Activated B cell treated with CpG ODN at 0.5 μM for 24 hours (primary cell): ENCODE results near the gene AFF4. TPM values are rescaled to one million over a fixed set of nuclear protein-coding genes. Genes with fewer than 3 reads are reported as not detected.
"Not testable (repeated sequence)": the region's sequence is repeated elsewhere in the genome, so short reads cannot be mapped to it uniquely, and the experiment has no call there.

Experiments
- ATAC-seq: fragments of 200-7000 bp; cut with Tn5 transposase; one replicate; pipeline ENCODE4 v1.10.0; 2021; ENCODE audit warnings: low read depth, mild to moderate bottlenecking, moderate library complexity
- CTCF ChIA-PET: fragments of 350-600 bp; sonication (Branson Sonifier 250); formaldehyde crosslinking; loops from one replicate; lab custom pipeline; 2021; ENCODE audit warnings: antibody characterized with exemption; lab: Charles Lee
- POLR2A ChIA-PET: fragments of 350-600 bp; sonication (Branson Sonifier 250); formaldehyde crosslinking; loops from one replicate; lab custom pipeline; 2021; ENCODE audit warnings: antibody characterized with exemption; lab: Charles Lee
- DNase-seq: peaks from one replicate; pipeline ENCODE4 v3.0.0; 2022
- H3K27ac Mint-ChIP-seq: one replicate; pipeline ENCODE4 v1.8.0; 2020; ENCODE audit warnings: mixed read lengths
- H3K27me3 Mint-ChIP-seq: one replicate; pipeline ENCODE4 v1.8.0; 2021; ENCODE audit warnings: mixed read lengths
- H3K36me3 Mint-ChIP-seq: one replicate; pipeline ENCODE4 v1.8.0; 2021; ENCODE audit warnings: low read depth, mixed read lengths
- H3K4me1 Mint-ChIP-seq: one replicate; pipeline ENCODE4 v1.8.0; 2021; ENCODE audit warnings: mixed read lengths
- H3K4me3 Mint-ChIP-seq: one replicate; pipeline ENCODE4 v1.8.0; 2020; ENCODE audit warnings: mild to moderate bottlenecking, mixed read lengths
- H3K9me3 Mint-ChIP-seq: one replicate; pipeline ENCODE4 v1.8.0; 2020; ENCODE audit warnings: mixed read lengths
- intact Hi-C: fragments of 100-400 bp; cut with micrococcal nuclease; formaldehyde crosslinking; loops from one replicate; pipeline ENCODE4 v1.15.1; 2024
- total RNA-seq: library from RNA; stranded (reverse); gene quantifications from 2 replicates; pipeline ENCODE4 v1.2.3, GENCODE V29; 2022
- TF ChIP-seq, protein P1 (sequence below): fragments of 200-600 bp; IDR thresholded peaks from one replicate; pipeline ENCODE4 v1.8.0; 2022; ENCODE audit warnings: antibody characterized with exemption, mild to moderate bottlenecking

The AFF4 gene
- total RNA-seq, 1 donor from 2014 or later, result 51.8 TPM

DNA sequence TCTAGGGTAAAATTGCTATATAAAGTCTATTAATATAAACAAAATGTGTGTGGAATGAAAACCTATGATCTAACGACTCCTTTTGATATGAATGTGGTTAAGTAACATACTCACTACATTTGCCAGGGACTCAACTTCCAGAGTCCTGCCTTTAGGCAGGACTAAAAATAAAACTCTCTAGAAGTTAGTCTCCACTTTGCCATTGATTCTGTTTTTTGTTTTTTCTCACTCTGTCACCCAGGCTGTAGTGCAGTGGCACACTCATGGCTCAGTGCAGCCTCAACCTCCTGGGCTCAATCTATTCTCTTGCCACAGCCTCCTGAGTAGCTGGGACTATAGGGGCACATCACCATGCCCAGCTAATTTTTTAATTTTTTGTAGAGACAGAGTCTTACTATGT is 32.9 kb upstream of the AFF4 start:
- Mint-ChIP-seq H3K36me3 (peaks cover 25% of the 10 kb centered on the region), H3K4me1 (no peaks in the 10 kb centered on the region), H3K4me3 (no peak overlapping the region), H3K9me3 (no peaks in the 10 kb centered on the region), H3K27me3 (no peaks in the 10 kb centered on the region), H3K27ac (no peak overlapping the region)
- intact Hi-C loops, result no loop called here
- ATAC-seq (no peak), DNase-seq (no peak)
- ChIA-PET POLR2A (no interaction called here), CTCF (no interaction called here)
- TF ChIP-seq, protein P1, sequence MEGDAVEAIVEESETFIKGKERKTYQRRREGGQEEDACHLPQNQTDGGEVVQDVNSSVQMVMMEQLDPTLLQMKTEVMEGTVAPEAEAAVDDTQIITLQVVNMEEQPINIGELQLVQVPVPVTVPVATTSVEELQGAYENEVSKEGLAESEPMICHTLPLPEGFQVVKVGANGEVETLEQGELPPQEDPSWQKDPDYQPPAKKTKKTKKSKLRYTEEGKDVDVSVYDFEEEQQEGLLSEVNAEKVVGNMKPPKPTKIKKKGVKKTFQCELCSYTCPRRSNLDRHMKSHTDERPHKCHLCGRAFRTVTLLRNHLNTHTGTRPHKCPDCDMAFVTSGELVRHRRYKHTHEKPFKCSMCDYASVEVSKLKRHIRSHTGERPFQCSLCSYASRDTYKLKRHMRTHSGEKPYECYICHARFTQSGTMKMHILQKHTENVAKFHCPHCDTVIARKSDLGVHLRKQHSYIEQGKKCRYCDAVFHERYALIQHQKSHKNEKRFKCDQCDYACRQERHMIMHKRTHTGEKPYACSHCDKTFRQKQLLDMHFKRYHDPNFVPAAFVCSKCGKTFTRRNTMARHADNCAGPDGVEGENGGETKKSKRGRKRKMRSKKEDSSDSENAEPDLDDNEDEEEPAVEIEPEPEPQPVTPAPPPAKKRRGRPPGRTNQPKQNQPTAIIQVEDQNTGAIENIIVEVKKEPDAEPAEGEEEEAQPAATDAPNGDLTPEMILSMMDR, result no peak

DNA sequence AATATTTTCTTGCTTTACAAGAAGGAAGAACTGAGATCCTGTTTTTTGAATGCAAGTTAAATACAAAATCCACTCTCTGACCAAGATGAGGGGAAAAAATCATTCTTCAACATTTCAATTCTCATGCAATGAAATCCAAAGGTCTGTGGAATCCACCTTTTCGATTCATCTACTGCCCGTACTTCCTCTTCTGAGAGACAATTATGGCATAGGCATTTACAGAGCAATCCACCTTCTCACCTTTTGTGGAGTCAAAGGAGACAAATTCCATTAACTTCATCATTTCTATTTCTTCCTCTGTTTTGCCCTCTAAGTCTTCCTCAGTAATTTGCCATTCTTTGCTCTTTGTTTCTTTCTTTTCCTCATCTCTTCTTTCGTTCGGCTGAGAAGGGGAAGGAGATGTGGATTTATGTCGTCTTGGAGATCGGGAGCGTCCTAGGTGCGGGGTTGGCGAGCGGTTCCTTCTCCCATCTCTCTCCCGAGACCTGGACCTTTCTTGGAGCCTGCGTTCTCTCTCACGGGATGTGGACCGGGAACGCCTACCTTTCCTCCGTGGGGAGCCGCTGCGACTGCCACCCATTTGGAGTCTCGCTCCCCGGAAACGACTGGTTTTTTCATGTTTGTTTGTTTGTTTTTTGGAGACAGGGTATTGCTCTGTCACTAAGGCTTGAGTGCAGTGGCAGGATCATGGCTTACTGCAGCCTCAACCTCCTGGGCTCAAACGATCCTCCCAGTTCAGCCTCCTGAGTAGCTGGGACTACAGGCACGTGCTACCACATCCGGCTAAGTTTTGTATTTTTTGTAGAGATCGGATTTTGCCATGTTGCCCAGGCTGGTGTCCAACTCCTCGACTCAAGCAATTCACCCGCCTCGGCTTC is 24.3 kb upstream of the AFF4 start:
- TF ChIP-seq, protein P1, result no peak
- H3K27ac Mint-ChIP-seq, result no peak overlapping the region
- ChIA-PET CTCF (no interaction called here), POLR2A (no interaction called here)
- H3K27me3 Mint-ChIP-seq, result no peaks in the 10 kb centered on the region
- ATAC-seq (no peak), DNase-seq (no peak)
- no peaks in the 10 kb centered on the region for H3K9me3 Mint-ChIP-seq
- H3K36me3 Mint-ChIP-seq, result no peaks in the 10 kb centered on the region
- no peak overlapping the region for H3K4me3 Mint-ChIP-seq
- H3K4me1 Mint-ChIP-seq, result no peaks in the 10 kb centered on the region
- intact Hi-C loops, result no loop called here

DNA sequence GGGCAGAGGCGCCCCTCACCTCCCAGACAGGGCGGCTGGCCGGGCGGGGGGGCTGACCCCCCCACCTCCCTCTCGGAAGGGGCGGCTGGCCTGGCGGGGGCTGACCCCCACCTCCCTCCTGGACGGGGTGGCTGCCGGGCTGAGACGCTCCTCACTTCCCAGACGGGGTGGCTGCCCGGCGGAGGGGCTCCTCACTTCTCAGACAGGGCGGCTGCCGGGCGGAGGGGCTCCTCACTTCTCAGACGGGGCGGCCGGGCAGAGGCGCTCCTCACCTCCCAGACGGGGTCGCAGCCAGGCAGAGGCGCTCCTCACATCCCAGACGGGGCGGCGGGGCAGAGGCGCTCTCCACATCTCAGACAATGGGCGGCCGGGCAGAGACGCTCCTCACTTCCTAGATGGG is 19.5 kb upstream of the AFF4 start:
- ATAC-seq, H3K4me3 Mint-ChIP-seq: not testable (repeated sequence)

DNA sequence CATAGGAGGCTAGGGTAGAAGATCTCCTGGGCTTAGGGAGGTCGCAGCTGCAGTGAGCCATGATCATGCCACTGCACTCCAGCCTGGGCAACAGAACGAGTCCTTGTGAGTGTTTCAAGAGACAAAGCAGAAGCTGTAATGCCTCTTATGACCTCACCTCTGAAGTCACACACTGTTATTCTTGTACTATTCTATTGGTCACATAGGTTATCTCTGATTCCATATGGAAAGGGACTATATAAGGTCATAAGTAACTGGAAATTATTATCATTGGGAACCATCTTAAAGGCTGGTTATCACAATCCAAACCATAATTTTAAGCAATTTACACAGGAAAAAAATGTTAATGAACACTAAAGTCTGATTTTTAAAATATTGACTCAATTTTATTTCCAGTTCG is 17.9 kb upstream of the AFF4 start:
- ChIA-PET POLR2A (no interaction called here), CTCF (no interaction called here)
- intact Hi-C loops, result no loop called here
- no peak overlapping the region for H3K27ac Mint-ChIP-seq
- no peak for ATAC-seq
- H3K27me3 Mint-ChIP-seq, result no peaks in the 10 kb centered on the region
- H3K4me1 Mint-ChIP-seq, result peaks cover 2% of the 10 kb centered on the region
- H3K36me3 Mint-ChIP-seq, result no peaks in the 10 kb centered on the region
- TF ChIP-seq, protein P1, result no peak
- DNase-seq, result no peak
- H3K9me3 Mint-ChIP-seq, result peaks cover 8% of the 10 kb centered on the region
- H3K4me3 Mint-ChIP-seq, result no peak overlapping the region

More for the DNA sequence above, 19.5 kb upstream of the AFF4 start:
- H3K27ac Mint-ChIP-seq, H3K4me1 Mint-ChIP-seq, H3K9me3 Mint-ChIP-seq, DNase-seq, H3K27me3 Mint-ChIP-seq, H3K36me3 Mint-ChIP-seq, intact Hi-C loops, CTCF ChIA-PET, POLR2A ChIA-PET: not testable (repeated sequence)

DNA sequence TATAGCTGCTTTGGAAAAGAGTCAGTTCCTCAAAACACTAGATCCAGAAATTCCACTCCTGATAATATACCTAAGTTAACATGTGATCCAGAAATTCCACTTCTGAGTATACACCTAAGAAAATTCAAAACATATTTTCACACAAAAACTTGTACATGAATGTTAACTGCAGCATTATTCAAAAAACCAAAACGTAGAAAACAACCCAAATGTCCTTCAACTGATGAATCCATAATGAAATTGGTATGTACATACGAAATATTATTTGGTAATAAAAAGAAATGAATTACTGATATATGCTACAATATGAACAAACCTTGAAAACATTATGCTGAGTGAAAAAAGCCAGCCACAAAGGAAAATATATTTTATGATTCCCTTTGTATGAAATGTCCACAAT is 16.5 kb upstream of the AFF4 start:
- CTCF ChIA-PET, result no interaction called here
- Mint-ChIP-seq H3K27ac (no peak overlapping the region), H3K36me3 (no peaks in the 10 kb centered on the region), H3K27me3 (no peaks in the 10 kb centered on the region), H3K4me1 (peaks cover 2% of the 10 kb centered on the region), H3K4me3 (no peak overlapping the region), H3K9me3 (peaks cover 9% of the 10 kb centered on the region)
- TF ChIP-seq, protein P1, result no peak
- POLR2A ChIA-PET, result no interaction called here
- ATAC-seq (no peak), DNase-seq (no peak)
- intact Hi-C loops, result no loop called here
